ENCODE measurements around the gene B3GNT3.
"Not testable (repeated sequence)": the region's sequence is repeated elsewhere in the genome, so short reads cannot be mapped to it uniquely, and the experiment has no call there.

Gene B3GNT3

DNA sequence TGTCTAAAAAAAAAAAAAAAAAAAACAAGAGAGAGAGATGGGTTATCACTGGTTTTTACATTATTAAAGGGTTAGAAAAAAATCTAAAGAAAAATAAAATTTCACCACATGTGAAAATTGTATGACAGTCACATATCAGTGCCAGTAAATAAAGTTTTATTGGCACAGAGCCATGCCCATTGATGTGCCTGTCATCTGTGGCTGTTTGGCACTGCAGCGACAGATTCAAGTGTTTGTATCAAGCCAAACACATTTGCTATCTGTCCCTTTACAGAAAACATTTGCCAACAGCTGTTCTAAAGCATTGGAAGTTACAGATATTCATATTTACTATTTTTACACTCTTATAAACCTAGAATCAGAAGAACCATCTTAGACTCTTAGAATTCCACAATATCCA lies 27.4 kb upstream of the B3GNT3 start:
- DNase-seq, result no peak

- no peak for DNase-seq
These were observed 24.3 kb upstream of the B3GNT3 start for GRCh38 chr19:17770613-17771012.

DNA sequence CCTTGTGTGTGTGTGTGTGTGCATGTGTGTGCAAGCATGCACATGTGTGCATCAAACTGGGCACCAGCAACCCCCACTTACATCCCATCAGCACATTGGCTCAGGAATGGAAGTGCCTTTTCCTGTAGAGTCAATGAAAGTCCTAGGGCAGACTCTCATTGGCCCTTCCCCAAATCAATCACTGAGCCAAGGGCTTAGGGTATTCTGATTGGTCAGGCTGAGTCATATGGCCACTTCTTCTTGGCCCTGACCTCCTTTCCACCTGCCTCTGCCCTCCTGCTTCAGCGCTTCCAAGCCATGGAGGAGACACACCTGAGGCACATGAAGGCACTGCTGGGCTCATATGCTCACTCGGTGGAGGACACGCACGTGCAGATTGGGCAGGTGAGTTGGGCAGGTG lies 22.8 kb upstream of the B3GNT3 start:
- no peak for DNase-seq

DNA sequence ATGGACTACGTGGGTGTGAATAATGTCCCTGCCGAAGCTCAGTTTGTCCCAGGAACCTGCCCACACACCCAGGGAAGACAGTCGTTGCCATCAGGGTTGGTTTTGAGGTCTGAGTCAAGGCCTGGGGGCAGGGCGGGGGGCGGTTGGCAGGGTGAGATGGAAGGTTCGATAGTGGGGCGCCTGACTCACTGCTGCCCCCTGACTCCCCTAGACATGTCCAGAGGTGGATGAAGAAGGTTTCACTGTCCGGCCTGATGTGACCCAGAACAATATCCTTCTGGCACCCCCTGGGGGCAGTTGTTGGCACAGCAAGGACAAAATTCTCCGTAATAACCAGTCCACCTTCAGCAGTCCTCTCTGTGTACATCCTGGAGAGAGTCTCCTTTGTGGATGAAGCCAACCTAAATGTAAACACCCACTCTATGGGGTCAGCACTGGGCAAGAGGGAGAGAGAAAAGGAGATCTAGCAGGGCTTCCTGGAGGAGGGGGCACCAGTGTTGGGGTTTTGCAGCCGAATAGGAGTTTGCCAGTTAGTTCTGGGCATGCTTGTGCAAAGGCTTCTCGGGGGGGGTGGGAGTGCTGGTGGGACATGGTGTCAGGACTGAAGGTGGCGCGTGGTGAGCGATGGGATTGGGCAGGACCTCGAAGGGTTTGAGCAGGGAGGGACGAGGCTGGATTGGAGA lies 19.6 kb upstream of the B3GNT3 start:
- DNase-seq, result no peak

DNA sequence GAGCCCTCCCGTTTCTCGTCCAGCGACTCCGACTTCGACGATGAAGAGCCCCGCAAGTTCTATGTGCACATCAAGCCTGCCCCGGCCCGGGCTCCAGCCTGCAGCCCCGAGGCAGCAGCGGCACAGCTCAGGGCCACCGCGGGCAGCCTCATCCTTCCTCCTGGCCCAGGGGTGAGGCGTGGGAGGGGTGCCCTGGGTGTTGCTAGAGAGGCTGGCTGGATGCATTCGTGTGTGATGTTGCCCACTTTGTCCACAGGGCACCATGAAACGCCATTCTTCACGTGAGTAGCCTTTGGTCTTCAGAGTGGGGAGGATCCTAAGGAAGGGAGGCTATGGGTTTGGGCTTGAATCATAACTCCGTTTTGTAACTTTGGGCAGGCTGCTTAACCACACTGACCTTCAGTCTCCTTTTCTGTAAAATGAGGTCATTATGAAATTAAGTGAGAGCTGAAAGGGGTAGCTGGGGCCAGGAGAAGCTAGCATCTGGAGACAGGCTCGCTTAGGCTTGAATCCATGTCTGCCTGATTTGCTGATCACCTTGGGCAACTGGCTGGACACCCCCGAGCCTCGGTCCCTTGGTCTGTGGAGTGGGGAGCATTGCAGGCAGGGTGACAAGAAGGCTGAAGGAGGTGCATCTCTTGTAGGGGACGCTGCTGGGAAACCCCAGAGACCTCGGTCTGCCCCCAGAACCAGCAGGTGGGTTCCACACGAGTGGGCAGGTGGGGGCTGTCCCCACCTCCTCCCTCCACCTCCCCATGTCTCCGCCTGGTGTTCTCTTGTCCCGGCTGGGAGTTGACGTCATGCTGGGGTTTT lies 18.7 kb upstream of the B3GNT3 start:
- no peak for DNase-seq

DNA sequence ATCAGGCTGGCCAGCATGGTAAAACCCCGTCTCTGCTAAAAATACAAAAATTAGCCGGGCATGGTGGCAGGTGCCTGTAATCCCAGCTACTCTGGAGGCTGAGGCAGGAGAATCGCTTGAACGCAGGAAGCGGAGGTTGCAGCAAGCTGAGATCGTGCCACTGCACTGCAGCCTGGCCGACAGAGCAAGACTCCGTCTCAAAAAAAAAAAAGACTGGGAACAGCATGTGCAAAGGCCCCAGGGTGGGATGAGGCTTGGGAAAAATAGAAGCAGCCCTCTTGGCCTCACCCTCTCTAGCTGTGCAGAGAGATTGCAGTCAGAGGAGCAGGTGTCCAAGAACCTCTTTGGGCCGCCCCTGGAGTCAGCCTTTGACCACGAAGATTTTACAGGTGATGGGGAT lies 17.1 kb upstream of the B3GNT3 start:
- DNase-seq, result not testable (repeated sequence)

- no peak for DNase-seq
These were observed 16.5 kb upstream of the B3GNT3 start for GRCh38 chr19:17778251-17778967.

DNA sequence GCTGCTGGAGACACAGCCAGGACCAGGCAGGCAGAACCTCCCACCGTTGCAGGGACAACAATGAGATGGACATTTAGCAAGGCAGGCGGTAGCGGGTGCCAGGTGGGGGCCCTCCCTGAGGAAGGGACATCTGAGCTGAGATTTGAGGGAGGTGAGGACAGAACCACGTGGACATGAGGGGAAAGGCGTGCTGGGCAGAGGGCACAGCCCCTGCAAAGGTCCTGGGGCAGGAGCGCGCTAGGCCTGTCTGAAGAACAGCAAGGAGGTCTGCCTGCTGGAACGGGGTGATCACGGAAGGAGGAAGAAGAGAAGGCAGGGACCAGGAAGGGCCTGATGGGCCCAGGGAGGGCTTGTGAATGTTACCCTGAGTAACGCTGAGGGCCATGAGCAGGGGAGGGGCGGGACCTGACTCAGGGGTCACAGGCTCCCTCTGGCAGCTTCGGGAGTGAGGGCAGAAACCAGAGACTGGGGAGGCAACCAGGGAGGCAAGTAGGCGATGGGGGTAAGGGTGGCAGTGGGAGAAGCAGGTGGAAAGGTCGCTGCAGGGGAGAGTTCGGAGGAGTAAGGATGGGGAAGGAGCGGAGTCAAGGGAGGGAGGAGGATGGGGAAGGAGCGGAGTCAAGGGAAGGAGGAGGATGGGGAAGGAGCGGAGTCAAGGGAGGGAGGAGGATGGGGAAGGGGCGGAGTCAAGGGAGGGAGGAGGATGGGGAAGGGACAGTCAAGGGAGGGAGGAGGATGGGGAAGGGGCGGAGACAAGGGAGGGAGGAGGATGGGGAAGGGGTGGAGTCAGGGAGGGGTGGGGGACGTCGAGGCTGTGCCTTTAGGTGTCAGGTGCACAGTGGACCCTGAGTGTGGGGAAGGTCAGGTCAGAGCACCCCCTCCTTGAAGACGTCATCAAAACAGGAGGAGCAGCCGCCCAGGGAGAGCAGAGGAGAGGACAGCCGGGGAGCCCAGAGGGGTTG lies 15.7 kb upstream of the B3GNT3 start:
- DNase-seq, result no peak

GRCh38 chr19:17780781-17781180 lies 14.2 kb upstream of the B3GNT3 start:
- DNase-seq, result no peak

GRCh38 chr19:17783721-17784120 lies 11.2 kb upstream of the B3GNT3 start:
- DNase-seq, result not testable (repeated sequence)

GRCh38 chr19:17784201-17785008 lies 10.5 kb upstream of the B3GNT3 start:
- DNase-seq, result peak; percentile 57

- no peak for DNase-seq
These were observed 7.5 kb upstream of the B3GNT3 start for GRCh38 chr19:17787274-17787913.

GRCh38 chr19:17788632-17789031 lies 6.3 kb upstream of the B3GNT3 start:
- DNase-seq, result no peak

DNA sequence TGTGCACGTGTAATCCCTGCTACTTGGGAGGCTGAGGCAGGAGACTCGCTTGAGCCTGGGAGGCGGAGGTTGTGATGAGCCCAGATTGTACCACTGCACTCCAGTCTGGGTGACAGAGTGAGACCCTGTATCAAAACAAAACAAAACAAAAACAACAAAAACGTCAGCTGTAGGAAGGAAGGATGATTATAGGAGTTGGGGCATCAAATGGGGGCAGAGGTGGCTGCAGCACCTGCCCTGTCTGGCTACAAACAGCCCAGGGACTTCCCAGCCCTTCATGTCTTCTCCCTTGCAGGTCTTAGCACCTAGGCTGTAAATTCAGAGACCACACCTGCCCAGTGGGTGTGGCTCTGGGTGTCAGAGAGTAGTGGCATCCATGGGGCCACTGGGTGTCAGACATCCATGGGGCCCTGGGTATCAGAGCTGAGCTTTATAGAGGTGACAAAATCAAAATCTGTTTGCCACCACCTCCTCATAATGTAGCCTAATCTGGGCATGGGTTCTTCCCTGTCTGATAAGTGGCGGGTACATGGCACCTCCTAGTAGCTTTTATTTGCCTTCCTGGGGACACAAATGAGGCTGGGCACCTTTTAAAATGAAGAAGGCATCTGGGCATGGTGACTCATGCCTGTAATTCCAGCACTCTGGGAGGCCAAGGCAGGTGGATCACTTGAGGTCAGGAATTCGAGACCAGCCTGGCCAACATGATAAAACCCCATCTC lies 4.7 kb upstream of the B3GNT3 start:
- no peak for DNase-seq

- DNase-seq, result no peak
These were observed 567 bp upstream of the B3GNT3 start for GRCh38 chr19:17794412-17794730.

- no peak for DNase-seq
These were observed 538 bp downstream of the B3GNT3 start for GRCh38 chr19:17795495-17795856.

DNA sequence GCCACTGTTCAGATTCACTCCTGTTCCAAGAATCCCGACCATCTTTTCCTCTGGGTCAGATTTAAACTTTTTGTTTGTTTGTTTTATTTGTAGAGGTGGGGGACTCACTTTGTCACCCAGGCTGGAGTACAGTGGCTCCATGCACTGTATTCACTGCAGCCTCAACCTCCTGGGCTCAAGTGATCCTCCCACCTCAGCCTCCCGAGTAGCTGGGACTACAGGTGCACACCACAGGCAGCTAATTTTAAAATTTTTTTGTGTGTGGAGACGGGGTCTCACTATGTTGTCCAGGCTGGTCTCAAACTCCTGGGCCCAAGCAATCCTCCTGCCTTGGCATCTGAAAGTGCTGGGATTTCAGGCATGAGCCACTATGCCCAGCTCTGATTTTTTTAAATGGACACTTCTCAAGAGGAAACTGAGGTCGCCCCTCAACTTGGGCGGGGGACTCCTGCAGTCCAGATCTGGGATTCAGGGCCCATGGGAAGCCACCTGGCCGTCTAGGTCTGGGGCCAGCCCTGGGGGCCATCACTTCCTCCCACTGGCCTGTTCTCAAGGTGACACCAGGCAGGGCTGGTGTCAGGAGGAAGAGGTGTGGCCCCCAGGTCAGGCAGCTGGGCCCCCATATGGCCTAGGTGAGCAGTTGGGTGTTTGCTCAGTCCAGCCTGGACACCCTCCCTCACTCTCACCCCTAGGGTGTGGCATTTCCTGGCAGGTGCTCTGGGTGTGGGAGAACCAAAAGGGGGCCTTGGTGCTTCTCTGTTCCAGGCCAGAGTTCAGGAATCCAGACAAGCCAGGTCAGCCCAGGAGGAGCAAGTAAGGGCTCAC lies 1.3 kb downstream of the B3GNT3 start:
- DNase-seq, result no peak

DNA sequence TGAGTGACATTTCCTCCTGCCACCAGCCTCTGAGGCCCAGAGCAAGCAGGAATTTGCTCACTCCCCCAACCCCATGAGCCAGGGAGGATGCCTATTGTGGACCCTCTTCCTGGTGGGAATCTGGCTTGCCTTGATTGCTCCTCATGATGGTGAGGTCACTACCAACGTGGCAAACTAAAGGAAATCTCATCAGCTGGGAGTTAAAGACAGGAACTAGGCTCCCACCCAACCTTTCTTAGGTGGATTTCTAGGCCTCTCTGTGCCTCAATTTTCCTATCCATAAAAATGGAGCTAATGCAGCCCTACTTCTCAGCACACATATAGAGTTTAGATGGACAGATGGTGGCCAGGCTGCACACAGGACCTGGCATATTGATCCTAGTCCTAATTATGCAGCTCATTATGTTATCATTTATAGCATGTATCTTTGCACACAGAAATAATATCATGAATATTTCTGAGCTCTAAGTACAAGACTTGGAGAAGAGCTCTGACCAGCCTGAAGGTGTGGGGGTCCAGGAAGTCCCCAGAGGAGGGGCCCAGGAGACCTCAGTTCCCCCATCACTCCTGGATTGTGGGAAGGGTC lies 2.0 kb downstream of the B3GNT3 start:
- no peak for DNase-seq

DNA sequence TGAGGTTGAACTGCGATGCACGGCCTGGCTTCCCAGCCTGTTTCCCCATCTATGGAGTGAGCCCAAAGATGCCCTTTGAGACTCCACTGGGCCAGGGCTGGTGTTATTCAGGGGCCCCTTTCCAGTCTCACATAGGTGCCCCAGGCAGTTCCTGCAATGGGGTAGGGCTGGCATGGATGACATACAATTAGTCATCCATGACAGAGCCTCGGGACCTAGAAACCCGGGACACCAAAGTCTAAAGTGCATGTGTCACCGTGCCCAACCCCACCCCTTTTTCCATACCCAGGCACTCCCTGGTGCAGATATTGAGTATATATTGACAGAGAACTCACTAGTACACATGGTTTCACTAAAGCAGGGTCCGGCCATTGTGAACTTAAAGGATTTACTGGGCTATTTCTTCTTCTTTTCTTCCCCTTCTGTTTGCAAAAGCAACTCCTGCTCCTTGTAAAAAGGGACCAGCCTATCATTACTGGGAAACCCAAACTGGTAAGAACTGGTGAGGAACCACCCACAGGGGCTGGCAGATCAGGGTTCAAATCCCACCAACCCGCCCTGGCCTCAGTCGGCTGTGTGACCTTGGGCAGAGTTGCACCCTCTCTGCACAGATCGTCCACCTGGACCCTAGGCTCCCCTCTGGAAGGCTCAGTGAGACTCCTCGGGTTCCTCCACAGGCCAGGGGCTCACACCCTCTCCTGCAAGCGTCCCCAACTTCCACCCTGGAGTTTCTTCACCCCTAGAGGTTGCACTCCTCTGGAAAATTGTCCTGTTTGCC lies 2.7 kb downstream of the B3GNT3 start:
- DNase-seq, result no peak

All from activated CD4-positive, alpha-beta T cell treated with anti-CD3 and anti-CD28 coated beads for 1 hour (primary cell).